HG03575 (cell line): ENCODE data around the gene OR10H5.
"Not testable (repeated sequence)": the region's sequence is repeated elsewhere in the genome, so short reads cannot be mapped to it uniquely, and the experiment has no call there.

ENCODE experiments used
- ATAC-seq: cut with Tn5 transposase; IDR thresholded peaks from one replicate; pipeline ENCODE4 v1.9.1; 2021; ENCODE audit not compliant: unreplicated experiment, insufficient number of reproducible peaks, low FRiP score; ENCODE audit errors: extremely low read depth

The OR10H5 gene

GRCh38 chr19:15839888-15840287 lies 52.4 kb downstream of the OR10H5 start:
- not testable (repeated sequence) for ATAC-seq

GRCh38 chr19:15840833-15841232 lies 53.4 kb downstream of the OR10H5 start:
- no peak for ATAC-seq

- ATAC-seq = no peak
These were observed 54.6 kb downstream of the OR10H5 start for GRCh38 chr19:15841875-15842569.

GRCh38 chr19:15843203-15843893 lies 55.9 kb downstream of the OR10H5 start:
- ATAC-seq = no peak

- not testable (repeated sequence) for ATAC-seq
These were observed 56.4 kb downstream of the OR10H5 start for GRCh38 chr19:15843894-15844222.

- ATAC-seq = no peak
These were observed 59.5 kb downstream of the OR10H5 start for GRCh38 chr19:15846923-15847322.

- ATAC-seq = no peak
These were observed 62.9 kb downstream of the OR10H5 start for GRCh38 chr19:15850385-15850784.
